GM10847 (cell line): ENCODE data around the gene NADSYN1.

Experiments used
- POLR2A ChIP-seq: IDR thresholded peaks from 2 replicates; pipeline ENCODE4 v1.6.1; 2011; ENCODE audit not compliant: insufficient read length; ENCODE audit errors: extremely low read depth

Gene NADSYN1

GRCh38 chr11:71443736-71444445 lies 9.1 kb upstream of the NADSYN1 start:
- no peak for TF ChIP-seq POLR2A

DNA sequence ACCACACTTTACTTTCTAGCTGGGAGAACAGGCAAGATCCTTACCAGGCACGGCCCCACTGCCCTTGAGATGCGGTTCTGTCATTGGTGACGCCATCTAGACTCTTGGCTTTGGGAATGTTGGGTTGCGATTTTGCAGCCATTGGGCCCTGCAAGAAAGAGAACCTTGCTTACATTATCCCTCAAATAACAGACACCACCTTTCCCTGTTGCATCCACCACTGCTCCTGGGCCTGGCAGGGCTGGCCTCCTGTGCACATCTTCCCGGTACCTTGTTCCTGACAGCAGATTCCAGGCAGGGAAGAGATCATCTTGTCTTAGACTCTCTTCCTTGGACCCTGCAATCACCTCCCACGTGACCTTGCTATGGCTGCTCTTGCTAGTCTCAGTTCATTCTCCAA lies 8.2 kb upstream of the NADSYN1 start:
- TF ChIP-seq POLR2A = no peak

DNA sequence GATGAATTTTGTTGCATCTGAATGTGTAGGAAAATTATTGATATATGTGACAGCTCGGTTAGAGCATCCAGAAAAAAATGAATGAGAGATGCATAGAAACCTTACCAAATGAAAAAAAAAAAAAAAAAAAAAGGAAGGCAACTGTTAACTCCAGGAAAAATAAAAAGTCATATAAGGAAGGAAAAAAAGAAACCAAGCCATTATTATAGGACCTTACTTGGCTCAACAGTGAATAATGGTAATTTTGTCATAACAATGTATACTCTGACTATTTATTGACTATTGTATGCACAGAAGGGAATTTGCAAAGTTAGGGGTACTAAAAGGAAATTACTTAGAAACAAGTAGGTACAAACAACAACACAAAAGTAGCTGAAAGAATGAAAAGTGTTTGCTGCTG lies 6.9 kb upstream of the NADSYN1 start:
- TF ChIP-seq POLR2A = no peak

DNA sequence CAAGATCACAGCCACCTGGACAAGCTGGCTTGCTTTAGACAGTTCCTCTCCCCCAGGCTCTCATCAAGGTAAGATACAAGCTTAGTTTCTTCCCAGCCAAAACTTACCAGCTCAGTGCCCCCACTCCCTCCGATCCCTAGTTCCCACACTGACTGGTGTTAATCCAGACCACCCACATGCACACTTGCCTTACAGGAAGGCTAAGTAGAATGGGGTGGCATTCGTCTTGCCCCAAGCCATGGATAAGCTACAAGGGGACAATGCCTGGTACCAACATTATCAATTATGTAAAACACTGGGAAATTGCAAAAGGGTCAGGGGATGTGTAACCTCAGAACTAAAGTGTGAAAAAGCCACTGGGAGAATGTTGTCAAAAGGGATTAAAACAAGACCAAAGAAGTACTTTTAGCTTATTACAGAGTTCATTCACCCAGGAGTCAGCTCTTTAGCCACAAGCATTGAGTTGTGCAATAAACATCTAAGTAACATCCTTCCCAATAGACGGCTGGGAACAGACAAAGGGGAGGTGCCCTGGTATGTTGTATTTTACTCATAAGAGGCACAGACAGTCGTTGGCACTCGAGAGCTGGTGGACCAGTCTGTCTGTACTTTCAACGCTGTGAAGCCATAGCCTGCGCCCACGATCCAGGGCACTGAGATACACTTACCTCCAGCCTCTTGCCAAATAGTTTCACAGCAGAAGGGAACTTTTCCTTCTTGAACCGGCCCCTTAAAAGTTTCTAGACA lies 5.9 kb upstream of the NADSYN1 start:
- no peak for TF ChIP-seq POLR2A

- TF ChIP-seq POLR2A = no peak
These were observed 5.2 kb upstream of the NADSYN1 start for GRCh38 chr11:71447791-71448256.

DNA sequence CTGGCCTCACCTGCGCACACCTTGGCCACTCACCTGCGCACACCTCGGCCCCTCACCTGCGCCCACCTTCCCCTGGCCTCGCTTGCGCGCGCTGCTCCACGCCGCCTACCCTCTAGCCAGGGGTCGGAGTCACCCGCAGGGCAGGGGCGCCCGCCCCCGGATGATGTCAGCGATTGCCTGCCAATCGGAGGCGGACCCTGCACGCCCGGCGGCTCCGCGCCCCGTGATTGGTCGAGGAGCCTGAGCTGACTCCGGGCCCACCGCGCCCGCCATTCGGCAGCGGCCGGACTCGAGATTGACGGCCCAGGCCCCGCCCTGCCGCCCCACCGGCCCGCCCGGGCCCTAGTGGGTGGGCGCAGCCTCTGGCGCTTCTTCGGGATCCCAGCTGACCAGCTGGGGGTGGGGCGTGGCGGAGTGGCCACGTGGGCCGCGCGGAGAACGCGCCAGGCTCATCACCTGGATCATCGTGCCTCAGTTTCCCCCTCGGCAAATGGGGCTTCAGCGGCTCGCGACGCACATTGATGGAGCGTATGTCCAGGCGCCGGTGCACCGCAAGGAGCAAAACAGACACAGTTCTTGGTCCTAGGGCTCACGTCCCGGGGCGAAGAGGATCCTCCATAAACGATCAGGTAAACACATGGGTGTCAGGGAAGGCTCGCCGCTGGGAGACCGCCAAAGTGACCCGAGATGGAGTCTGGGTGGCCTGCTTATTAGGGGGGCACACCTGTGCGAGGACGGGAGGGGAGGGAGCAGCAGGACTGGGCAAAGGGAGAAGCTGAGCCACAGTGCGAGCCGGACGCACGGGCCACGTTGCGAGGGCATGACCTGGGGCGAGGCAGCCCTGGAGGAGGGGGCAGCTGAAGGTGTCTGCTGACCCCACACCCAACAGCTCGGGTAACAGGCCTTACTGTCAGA lies 4.5 kb upstream of the NADSYN1 start, which contains the start of gene DHCR7:
Gene DHCR7 (minus strand): TSS at position 137 of the 915 bp plus-strand sequence. CDS start 3,441 bp downstream, outside the sequence.
- peak; percentile 73 for TF ChIP-seq POLR2A

DNA sequence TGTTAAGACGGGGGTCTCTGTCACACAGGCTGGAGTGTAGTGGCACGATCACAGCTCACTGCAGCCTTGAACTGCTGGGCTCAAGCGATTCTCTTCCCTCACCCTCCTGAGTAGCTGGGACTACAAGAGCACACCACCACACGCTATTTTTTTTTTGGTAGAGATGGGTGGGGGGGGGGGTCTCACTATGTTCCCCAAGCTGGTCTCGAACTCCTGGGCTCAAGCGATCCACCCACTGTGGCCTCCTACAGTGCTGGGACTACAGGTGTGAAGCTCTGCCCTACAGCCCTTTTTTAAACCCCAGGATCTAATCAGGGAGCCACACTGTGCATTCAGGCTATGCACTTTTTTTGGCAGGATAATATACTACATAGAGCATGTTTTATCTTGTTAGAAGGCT lies 3.4 kb upstream of the NADSYN1 start:
- TF ChIP-seq POLR2A = no peak

- TF ChIP-seq POLR2A = no peak
These were observed 2.5 kb upstream of the NADSYN1 start for GRCh38 chr11:71450507-71450906.

DNA sequence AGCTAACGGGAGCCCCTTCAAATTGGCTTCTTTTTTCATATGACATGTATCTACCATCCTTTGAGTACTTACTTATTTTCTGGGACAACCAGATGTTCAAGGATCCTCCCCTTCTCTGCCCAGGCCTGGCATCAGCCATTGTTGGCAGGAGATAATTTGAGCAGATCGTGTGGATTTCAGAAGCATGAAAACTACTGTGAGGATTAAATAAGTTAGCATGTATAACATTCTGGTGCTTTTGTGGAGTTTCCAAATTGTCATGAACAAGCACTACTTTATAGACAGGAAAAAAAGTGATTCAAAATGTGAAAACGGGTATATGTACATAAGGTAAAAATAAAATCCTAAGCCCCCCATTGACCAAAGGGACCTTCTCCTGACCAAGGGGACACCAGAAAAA lies 2.1 kb upstream of the NADSYN1 start:
- no peak for TF ChIP-seq POLR2A

DNA sequence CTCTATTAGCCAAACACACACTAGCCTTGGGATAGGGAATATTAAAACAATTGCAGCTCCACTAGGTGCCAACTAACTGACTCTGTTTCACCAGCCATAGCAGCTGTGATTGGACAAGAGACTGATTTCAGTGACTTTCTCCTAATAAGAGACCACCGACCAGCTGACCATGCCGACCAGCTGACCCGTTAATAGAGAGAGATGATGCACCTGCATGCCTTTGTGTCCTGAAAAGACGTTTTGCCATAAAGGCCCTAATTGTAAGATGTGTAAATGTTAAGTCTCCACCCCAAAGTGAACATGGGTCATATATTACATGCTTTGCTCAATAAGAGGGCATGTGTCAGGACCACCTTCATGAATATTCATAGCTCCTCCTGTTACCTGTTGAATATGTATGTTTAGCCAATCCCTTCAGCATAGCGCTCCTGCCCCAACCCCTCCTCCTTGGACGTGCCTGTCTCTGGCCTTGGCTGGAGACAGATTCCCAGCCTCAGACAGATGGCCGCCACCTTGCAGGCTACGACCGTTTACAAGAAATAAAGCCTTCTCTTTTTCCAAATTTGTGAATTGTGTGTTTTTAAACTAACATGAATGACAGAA lies 1.3 kb upstream of the NADSYN1 start:
- TF ChIP-seq POLR2A = no peak

DNA sequence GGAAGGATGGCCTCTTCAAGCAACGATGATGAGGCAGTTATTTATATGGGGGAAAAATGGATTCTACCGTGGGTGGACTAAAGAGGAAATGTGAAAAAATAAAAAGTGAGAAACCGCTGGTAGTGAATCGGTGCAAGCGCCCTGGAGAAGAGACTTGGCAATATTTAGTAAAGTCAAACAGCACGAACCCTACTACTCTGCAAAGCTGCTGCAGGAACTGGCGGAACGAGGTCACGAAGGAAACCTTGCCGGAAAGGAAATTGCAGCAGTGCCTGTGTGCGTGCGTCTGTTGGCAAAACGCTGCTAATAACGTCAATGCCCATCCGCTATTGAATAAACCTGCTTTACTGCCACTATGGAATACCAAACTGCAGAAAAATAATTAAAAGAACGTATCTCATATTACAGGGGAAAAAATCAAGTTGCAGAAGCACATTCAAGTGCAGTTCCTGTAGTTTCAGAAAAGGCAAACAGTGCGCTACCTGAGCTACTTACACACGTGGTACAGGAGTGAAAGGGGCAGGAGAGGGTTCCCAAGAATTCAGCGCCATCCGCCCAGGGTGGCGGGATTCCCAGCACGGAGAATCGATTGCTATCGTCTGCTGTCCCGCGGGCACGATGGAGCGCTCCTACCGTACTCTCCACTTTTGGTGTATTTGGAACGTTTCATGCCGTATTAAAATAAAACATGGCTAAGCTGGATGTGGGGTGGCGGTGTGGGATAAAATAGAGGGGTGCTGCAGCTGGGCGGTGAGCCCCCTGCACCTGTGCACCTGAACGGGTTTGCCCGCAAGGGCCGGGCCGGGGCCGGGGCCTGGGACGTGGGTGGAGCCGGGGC lies 585 bp upstream of the NADSYN1 start:
- no peak for TF ChIP-seq POLR2A

DNA sequence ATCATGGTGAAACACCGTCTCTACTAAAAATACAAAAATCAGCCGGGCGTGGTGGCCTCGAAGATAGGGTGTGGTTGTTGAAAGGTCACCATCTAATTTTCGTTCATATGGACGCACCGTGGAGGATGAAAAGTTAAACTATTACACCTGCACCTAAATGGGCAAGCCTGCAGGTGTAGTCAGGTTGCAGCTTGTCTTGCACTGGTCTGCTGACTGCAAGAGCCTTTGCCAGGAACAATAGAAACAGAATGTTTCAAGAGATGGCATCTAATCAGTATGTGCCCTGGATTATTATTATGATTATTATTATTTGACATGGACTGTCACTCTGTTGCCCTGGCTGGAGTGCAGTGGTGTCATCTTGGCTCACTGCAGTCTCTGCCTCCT lies 908 bp downstream of the NADSYN1 start:
- no peak for TF ChIP-seq POLR2A

GRCh38 chr11:71454470-71455113 lies 1.6 kb downstream of the NADSYN1 start:
- no peak for TF ChIP-seq POLR2A

GRCh38 chr11:71456294-71456693 lies 3.3 kb downstream of the NADSYN1 start:
- TF ChIP-seq POLR2A = no peak
